Measurements from ENCODE around the gene SRRD.

- TF ChIP-seq, protein P1, sequence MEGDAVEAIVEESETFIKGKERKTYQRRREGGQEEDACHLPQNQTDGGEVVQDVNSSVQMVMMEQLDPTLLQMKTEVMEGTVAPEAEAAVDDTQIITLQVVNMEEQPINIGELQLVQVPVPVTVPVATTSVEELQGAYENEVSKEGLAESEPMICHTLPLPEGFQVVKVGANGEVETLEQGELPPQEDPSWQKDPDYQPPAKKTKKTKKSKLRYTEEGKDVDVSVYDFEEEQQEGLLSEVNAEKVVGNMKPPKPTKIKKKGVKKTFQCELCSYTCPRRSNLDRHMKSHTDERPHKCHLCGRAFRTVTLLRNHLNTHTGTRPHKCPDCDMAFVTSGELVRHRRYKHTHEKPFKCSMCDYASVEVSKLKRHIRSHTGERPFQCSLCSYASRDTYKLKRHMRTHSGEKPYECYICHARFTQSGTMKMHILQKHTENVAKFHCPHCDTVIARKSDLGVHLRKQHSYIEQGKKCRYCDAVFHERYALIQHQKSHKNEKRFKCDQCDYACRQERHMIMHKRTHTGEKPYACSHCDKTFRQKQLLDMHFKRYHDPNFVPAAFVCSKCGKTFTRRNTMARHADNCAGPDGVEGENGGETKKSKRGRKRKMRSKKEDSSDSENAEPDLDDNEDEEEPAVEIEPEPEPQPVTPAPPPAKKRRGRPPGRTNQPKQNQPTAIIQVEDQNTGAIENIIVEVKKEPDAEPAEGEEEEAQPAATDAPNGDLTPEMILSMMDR (IDR thresholded peaks at IDR 0.05), result no peak
- TF ChIP-seq POLR2A (IDR thresholded peaks at IDR 0.05), result no peak
- TF ChIP-seq POLR2AphosphoS5 (IDR thresholded peaks at IDR 0.05), result no peak
- no peak for TF ChIP-seq EP300 (IDR thresholded peaks at IDR 0.05)
Measured at GRCh38 chr22:26443901-26444690, 39.6 kb upstream of the SRRD start.

Data from suprapubic skin (tissue), 4 donors.